ENCODE data around the gene ALDH1A2. TPM values are rescaled to one million over a fixed set of nuclear protein-coding genes. Genes with fewer than 3 reads are reported as not detected.

ALDH1A2 gene
- polyA plus RNA-seq, 1 donor from 2014 or later, result 0.24 TPM

GRCh38 chr15:57924598-57924997, 140.9 kb downstream of the ALDH1A2 start:
- Histone ChIP-seq H3K4me2 (ENCODE audit: low read length) (no peak overlapping the region), H3K36me3 (ENCODE audit: insufficient read depth, low read length) (no peaks in the 10 kb centered on the region), H3K9ac (ENCODE audit: low read length) (no peak overlapping the region), H3K27ac (ENCODE audit: low read length) (no peak overlapping the region), H3K9me3 (ENCODE audit: low read length) (no peaks in the 10 kb centered on the region), H3K79me2 (replicated peaks; ENCODE audit: insufficient read depth, low read length) (no peaks in the 10 kb centered on the region), H4K20me1 (ENCODE audit: insufficient read depth) (no peaks in the 10 kb centered on the region), H2AFZ (ENCODE audit: low read depth, low read length) (no peak overlapping the region), H3K9me2 (ENCODE audit: insufficient read depth, low read length) (no peaks in the 10 kb centered on the region), H3F3A (ENCODE audit: insufficient read depth, low read length, poor library complexity, severe bottlenecking) (no peaks in the 10 kb centered on the region), H3K27me3 (ENCODE audit: insufficient read depth, low read depth, low read length) (no peaks in the 10 kb centered on the region), H3K4me3 (ENCODE audit: low read length) (no peak overlapping the region)
- TF ChIP-seq SMC3 (conservative IDR thresholded peaks at IDR 0.05; ENCODE audit: poor library complexity) (no peak), EP300 (conservative IDR thresholded peaks at IDR 0.05; ENCODE audit: poor library complexity, severe bottlenecking) (no peak)

- H3K4me3 ChIP-seq (ENCODE audit: low read length), result no peak overlapping the region
- no peaks in the 10 kb centered on the region for H3K9me3 ChIP-seq (ENCODE audit: low read length)
- no peaks in the 10 kb centered on the region for H4K20me1 ChIP-seq (ENCODE audit: insufficient read depth)
- H3K9me2 ChIP-seq (ENCODE audit: insufficient read depth, low read length), result no peaks in the 10 kb centered on the region
- no peaks in the 10 kb centered on the region for H3K36me3 ChIP-seq (ENCODE audit: insufficient read depth, low read length)
- no peak overlapping the region for H3K27ac ChIP-seq (ENCODE audit: low read length)
- H3K27me3 ChIP-seq (ENCODE audit: insufficient read depth, low read depth, low read length), result no peaks in the 10 kb centered on the region
- no peaks in the 10 kb centered on the region for H3K79me2 ChIP-seq (replicated peaks; ENCODE audit: insufficient read depth, low read length)
- no peak overlapping the region for H3K9ac ChIP-seq (ENCODE audit: low read length)
- no peak overlapping the region for H2AFZ ChIP-seq (ENCODE audit: low read depth, low read length)
- no peaks in the 10 kb centered on the region for H3F3A ChIP-seq (ENCODE audit: insufficient read depth, low read length, poor library complexity, severe bottlenecking)
- TF ChIP-seq REST (IDR thresholded peaks at IDR 0.05; ENCODE audit: borderline replicate concordance) (no peak), MXI1 (conservative IDR thresholded peaks at IDR 0.05; ENCODE audit: poor library complexity, severe bottlenecking) (no peak), EP300 (conservative IDR thresholded peaks at IDR 0.05; ENCODE audit: poor library complexity, severe bottlenecking) (no peak), SMC3 (conservative IDR thresholded peaks at IDR 0.05; ENCODE audit: poor library complexity) (no peak), CTCF (IDR thresholded peaks at IDR 0.05; ENCODE audit: poor library complexity, severe bottlenecking) (no peak), RAD21 (conservative IDR thresholded peaks at IDR 0.05) (no peak), POLR2AphosphoS5 (IDR thresholded peaks at IDR 0.05) (no peak), TAF1 (IDR thresholded peaks at IDR 0.05; ENCODE audit: low read depth) (no peak), EZH2 (IDR thresholded peaks at IDR 0.05; ENCODE audit: borderline replicate concordance, insufficient read depth, low read length, poor library complexity, severe bottlenecking) (no peak)
- no peak overlapping the region for H3K4me2 ChIP-seq (ENCODE audit: low read length)
Observed at GRCh38 chr15:57923750-57924149, 141.8 kb downstream of the ALDH1A2 start.

- no peak overlapping the region for H3K9ac ChIP-seq (ENCODE audit: low read length)
- H3K4me3 ChIP-seq (ENCODE audit: low read length), result no peak overlapping the region
- H3K27me3 ChIP-seq (ENCODE audit: insufficient read depth, low read depth, low read length), result no peaks in the 10 kb centered on the region
- TF ChIP-seq SMC3 (conservative IDR thresholded peaks at IDR 0.05; ENCODE audit: poor library complexity), result no peak
- no peak for TF ChIP-seq EP300 (conservative IDR thresholded peaks at IDR 0.05; ENCODE audit: poor library complexity, severe bottlenecking)
- no peak for TF ChIP-seq REST (IDR thresholded peaks at IDR 0.05; ENCODE audit: borderline replicate concordance)
- TF ChIP-seq TAF1 (IDR thresholded peaks at IDR 0.05; ENCODE audit: low read depth), result no peak
- TF ChIP-seq RAD21 (conservative IDR thresholded peaks at IDR 0.05), result no peak
- no peak for TF ChIP-seq CTCF (IDR thresholded peaks at IDR 0.05; ENCODE audit: poor library complexity, severe bottlenecking)
- H3F3A ChIP-seq (ENCODE audit: insufficient read depth, low read length, poor library complexity, severe bottlenecking), result no peaks in the 10 kb centered on the region
- no peaks in the 10 kb centered on the region for H3K36me3 ChIP-seq (ENCODE audit: insufficient read depth, low read length)
- no peaks in the 10 kb centered on the region for H4K20me1 ChIP-seq (ENCODE audit: insufficient read depth)
- no peaks in the 10 kb centered on the region for H3K79me2 ChIP-seq (replicated peaks; ENCODE audit: insufficient read depth, low read length)
- no peak overlapping the region for H3K27ac ChIP-seq (ENCODE audit: low read length)
- no peak overlapping the region for H2AFZ ChIP-seq (ENCODE audit: low read depth, low read length)
- no peaks in the 10 kb centered on the region for H3K9me2 ChIP-seq (ENCODE audit: insufficient read depth, low read length)
- H3K4me2 ChIP-seq (ENCODE audit: low read length), result no peak overlapping the region
- no peaks in the 10 kb centered on the region for H3K9me3 ChIP-seq (ENCODE audit: low read length)
Observed at GRCh38 chr15:57923306-57923705, 142.2 kb downstream of the ALDH1A2 start.

Data from neural cell (in vitro differentiated cells).